Fibroblast of villous mesenchyme (primary cell): ENCODE measurements around the gene ST8SIA6. TPM values are rescaled to one million over a fixed set of nuclear protein-coding genes. Genes with fewer than 3 reads are reported as not detected.

ENCODE experiments used
- DNase-seq: peaks from one replicate; pipeline ENCODE4 v3.0.0-alpha.2; 2010; ENCODE audit warnings: low read depth
- H3K4me3 ChIP-seq: 2 replicates; pipeline ENCODE4 v1.5.1; 2011; ENCODE audit warnings: low read depth, mild to moderate bottlenecking, low read length
- CTCF ChIP-seq: IDR thresholded peaks from 2 replicates; pipeline ENCODE4 v1.5.1; 2012; ENCODE audit warnings: low read depth, mild to moderate bottlenecking, low read length; ENCODE audit not compliant: insufficient read depth
- total RNA-seq: library from RNA; depleted of rRNA; stranded (reverse); fragments of >200 nt; gene quantifications from 2 replicates; pipeline ENCODE4 v1.2.3, GENCODE V29; 2012

ST8SIA6 gene
- total RNA-seq, 1 donor, result not detected

GRCh38 chr10:17381502-17382142 lies 72.8 kb downstream of the ST8SIA6 start:
- H3K4me3 ChIP-seq, result no peak overlapping the region
- TF ChIP-seq CTCF, result no peak
- no peak for DNase-seq

GRCh38 chr10:17380888-17381287 lies 73.5 kb downstream of the ST8SIA6 start:
- no peak for DNase-seq
- no peak for TF ChIP-seq CTCF
- H3K4me3 ChIP-seq, result no peak overlapping the region

- TF ChIP-seq CTCF, result no peak
- no peak for DNase-seq
Observed at GRCh38 chr10:17380016-17380415, 74.4 kb downstream of the ST8SIA6 start.

GRCh38 chr10:17379151-17379690 lies 75.2 kb downstream of the ST8SIA6 start:
- no peak for TF ChIP-seq CTCF
- no peak overlapping the region for H3K4me3 ChIP-seq
- DNase-seq, result no peak

More at GRCh38 chr10:17380016-17380415, 74.4 kb downstream of the ST8SIA6 start:
- no peak overlapping the region for H3K4me3 ChIP-seq

- TF ChIP-seq CTCF, result peak; percentile 66
- no peak overlapping the region for H3K4me3 ChIP-seq
- peak; percentile 8 for DNase-seq
Observed at GRCh38 chr10:17375936-17376584, 78.3 kb downstream of the ST8SIA6 start.

- TF ChIP-seq CTCF, result no peak
- DNase-seq, result no peak
- no peak overlapping the region for H3K4me3 ChIP-seq
Observed at GRCh38 chr10:17368708-17369272, 85.6 kb downstream of the ST8SIA6 start.
